ENCODE data around the gene RPP38.

The RPP38 gene

GRCh38 chr10:15118615-15119014 lies 21.5 kb downstream of the RPP38 start:
- Histone ChIP-seq H3K27ac (ENCODE audit: poor library complexity, severe bottlenecking) (no peak overlapping the region), H3K9me3 (ENCODE audit: severe bottlenecking) (no peaks in the 10 kb centered on the region), H3K27me3 (ENCODE audit: insufficient read depth, poor library complexity, severe bottlenecking) (no peaks in the 10 kb centered on the region), H3K36me3 (ENCODE audit: low read depth) (peaks cover 23% of the 10 kb centered on the region), H3K4me1 (ENCODE audit: insufficient read depth, poor library complexity, severe bottlenecking) (peaks cover 31% of the 10 kb centered on the region), H3K4me3 (ENCODE audit: severe bottlenecking) (no peak overlapping the region)
- no peak for DNase-seq (ENCODE audit: low spot score)
- no peak for TF ChIP-seq CTCF (IDR thresholded peaks at IDR 0.05; ENCODE audit: poor library complexity, severe bottlenecking)
- ATAC-seq (ENCODE audit: low read depth) = no peak

DNA sequence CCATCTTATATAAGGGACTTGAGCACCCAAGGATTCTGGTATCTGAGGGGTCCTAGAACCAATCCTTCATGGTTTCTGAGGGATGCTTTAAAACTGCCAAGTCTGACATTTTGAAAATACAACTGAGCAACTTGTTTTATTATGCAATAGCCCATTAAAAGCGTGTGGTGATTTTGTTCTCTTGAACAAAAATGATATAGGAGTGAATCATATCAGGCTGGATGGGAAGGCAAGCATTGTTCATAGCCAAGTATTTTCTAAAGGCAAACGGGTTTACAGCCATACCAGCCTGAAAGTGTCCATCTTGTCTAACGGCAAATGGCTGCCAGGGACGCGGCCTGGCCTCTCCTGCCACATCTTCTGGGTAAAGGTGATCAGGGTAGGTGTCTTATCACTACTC lies 23.4 kb downstream of the RPP38 start:
- Histone ChIP-seq H3K27ac (ENCODE audit: poor library complexity, severe bottlenecking) (peak overlapping the region; percentile 51), H3K9me3 (ENCODE audit: severe bottlenecking) (no peaks in the 10 kb centered on the region), H3K4me3 (ENCODE audit: severe bottlenecking) (no peak overlapping the region), H3K4me1 (ENCODE audit: insufficient read depth, poor library complexity, severe bottlenecking) (peaks cover 37% of the 10 kb centered on the region), H3K36me3 (ENCODE audit: low read depth) (peaks cover 23% of the 10 kb centered on the region), H3K27me3 (ENCODE audit: insufficient read depth, poor library complexity, severe bottlenecking) (no peaks in the 10 kb centered on the region)
- DNase-seq (ENCODE audit: low spot score) = no peak
- TF ChIP-seq CTCF (IDR thresholded peaks at IDR 0.05; ENCODE audit: poor library complexity, severe bottlenecking) = no peak
- peak; percentile 68 for ATAC-seq (ENCODE audit: low read depth)

DNA sequence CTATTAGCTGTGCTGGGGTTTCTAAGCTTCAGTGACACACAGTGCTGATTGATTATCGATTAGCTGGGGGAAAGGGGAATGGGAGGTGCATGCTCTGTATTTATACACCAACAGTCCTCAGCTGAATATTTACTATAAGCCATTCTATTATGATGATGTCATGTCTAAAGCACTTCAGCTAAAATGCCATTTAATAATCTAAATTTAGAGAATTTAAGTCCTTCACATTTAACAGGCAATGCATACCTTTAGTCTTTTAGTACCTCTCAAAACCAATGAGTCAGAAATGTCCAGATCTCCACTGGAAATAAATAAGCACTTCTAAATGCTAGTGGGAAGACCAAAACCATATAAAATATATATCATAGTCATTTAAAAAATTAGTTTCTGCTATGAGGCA lies 24.6 kb downstream of the RPP38 start:
- DNase-seq (ENCODE audit: low spot score) (no peak), ATAC-seq (ENCODE audit: low read depth) (no peak)
- Histone ChIP-seq H3K27me3 (ENCODE audit: insufficient read depth, poor library complexity, severe bottlenecking) (no peaks in the 10 kb centered on the region), H3K4me3 (ENCODE audit: severe bottlenecking) (no peak overlapping the region), H3K9me3 (ENCODE audit: severe bottlenecking) (no peaks in the 10 kb centered on the region), H3K4me1 (ENCODE audit: insufficient read depth, poor library complexity, severe bottlenecking) (peaks cover 37% of the 10 kb centered on the region), H3K36me3 (ENCODE audit: low read depth) (peaks cover 28% of the 10 kb centered on the region), H3K27ac (ENCODE audit: poor library complexity, severe bottlenecking) (no peak overlapping the region)
- TF ChIP-seq CTCF (IDR thresholded peaks at IDR 0.05; ENCODE audit: poor library complexity, severe bottlenecking) = no peak

DNA sequence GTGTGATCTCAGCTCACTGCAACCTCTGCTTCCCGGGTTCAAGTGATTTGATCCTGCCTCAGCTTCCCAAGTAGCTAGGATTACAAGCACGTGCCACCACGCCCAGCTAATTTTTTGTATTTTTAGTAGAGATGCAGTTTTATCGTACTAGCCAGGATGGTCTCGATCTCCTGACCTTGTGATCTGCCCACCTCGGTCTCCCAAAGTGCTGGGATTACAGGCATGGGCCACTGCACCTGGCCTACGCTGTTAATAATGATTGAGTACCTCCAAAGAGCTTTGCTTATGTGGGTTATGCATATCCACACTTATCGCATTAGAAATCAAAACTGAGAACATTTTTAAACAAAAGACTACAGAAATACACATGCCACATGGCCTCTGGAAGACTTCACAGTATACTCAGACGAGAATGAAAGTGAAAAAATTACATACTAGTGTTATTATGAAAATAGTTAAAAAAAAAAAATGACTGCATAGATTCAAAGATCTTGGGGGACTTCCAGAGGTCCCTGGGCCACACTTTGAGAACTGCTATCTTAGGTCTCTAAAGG lies 25.4 kb downstream of the RPP38 start:
- H3K4me3 ChIP-seq (ENCODE audit: severe bottlenecking) = no peak overlapping the region
- peaks cover 26% of the 10 kb centered on the region for H3K36me3 ChIP-seq (ENCODE audit: low read depth)
- no peaks in the 10 kb centered on the region for H3K9me3 ChIP-seq (ENCODE audit: severe bottlenecking)
- peaks cover 37% of the 10 kb centered on the region for H3K4me1 ChIP-seq (ENCODE audit: insufficient read depth, poor library complexity, severe bottlenecking)
- peak overlapping the region; percentile 50 for H3K27ac ChIP-seq (ENCODE audit: poor library complexity, severe bottlenecking)
- DNase-seq (ENCODE audit: low spot score) (no peak), ATAC-seq (ENCODE audit: low read depth) (no peak)
- H3K27me3 ChIP-seq (ENCODE audit: insufficient read depth, poor library complexity, severe bottlenecking) = no peaks in the 10 kb centered on the region
- TF ChIP-seq CTCF (IDR thresholded peaks at IDR 0.05; ENCODE audit: poor library complexity, severe bottlenecking) = no peak

- no peak for DNase-seq (ENCODE audit: low spot score)
- no peak for TF ChIP-seq CTCF (IDR thresholded peaks at IDR 0.05; ENCODE audit: poor library complexity, severe bottlenecking)
- Histone ChIP-seq H3K4me1 (ENCODE audit: insufficient read depth, poor library complexity, severe bottlenecking) (peaks cover 37% of the 10 kb centered on the region), H3K27ac (ENCODE audit: poor library complexity, severe bottlenecking) (peak overlapping the region; percentile 50), H3K9me3 (ENCODE audit: severe bottlenecking) (no peaks in the 10 kb centered on the region), H3K27me3 (ENCODE audit: insufficient read depth, poor library complexity, severe bottlenecking) (no peaks in the 10 kb centered on the region), H3K36me3 (ENCODE audit: low read depth) (peaks cover 19% of the 10 kb centered on the region), H3K4me3 (ENCODE audit: severe bottlenecking) (no peak overlapping the region)
- ATAC-seq (ENCODE audit: low read depth) = peak; percentile 91
These were observed 26.6 kb downstream of the RPP38 start for GRCh38 chr10:15123749-15124184.
